Activated T-cell treated with anti-CD3 and anti-CD28 coated beads, Interleukin-2, amount 50 U/mL, for 1 hour (primary cell): ENCODE measurements around the gene AKAP13.
"Not testable (repeated sequence)": the region's sequence is repeated elsewhere in the genome, so short reads cannot be mapped to it uniquely, and the experiment has no call there.

Experiments used
- DNase-seq: peaks from one replicate; pipeline ENCODE4 v3.0.0-alpha.2; 2020

AKAP13 gene

DNA sequence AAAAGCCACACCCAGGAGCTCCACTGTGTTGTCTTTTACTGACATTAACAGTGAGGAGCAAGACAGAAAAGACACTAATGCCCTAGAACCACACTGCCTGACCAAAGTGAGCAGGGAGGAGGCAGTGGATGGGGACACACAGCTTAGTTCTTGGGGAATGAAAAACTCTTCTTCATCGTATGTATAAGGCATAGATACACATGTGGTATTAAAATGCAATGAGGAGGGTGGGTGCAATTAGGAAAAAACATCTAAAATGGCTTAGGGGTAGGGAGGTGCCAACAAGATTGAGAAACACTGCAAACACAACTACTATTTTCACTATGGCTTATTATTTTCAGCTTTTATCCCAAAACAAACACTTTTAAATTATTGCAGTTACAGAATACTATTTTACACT, 398.8 kb downstream of the AKAP13 start:
- DNase-seq: no peak

DNA sequence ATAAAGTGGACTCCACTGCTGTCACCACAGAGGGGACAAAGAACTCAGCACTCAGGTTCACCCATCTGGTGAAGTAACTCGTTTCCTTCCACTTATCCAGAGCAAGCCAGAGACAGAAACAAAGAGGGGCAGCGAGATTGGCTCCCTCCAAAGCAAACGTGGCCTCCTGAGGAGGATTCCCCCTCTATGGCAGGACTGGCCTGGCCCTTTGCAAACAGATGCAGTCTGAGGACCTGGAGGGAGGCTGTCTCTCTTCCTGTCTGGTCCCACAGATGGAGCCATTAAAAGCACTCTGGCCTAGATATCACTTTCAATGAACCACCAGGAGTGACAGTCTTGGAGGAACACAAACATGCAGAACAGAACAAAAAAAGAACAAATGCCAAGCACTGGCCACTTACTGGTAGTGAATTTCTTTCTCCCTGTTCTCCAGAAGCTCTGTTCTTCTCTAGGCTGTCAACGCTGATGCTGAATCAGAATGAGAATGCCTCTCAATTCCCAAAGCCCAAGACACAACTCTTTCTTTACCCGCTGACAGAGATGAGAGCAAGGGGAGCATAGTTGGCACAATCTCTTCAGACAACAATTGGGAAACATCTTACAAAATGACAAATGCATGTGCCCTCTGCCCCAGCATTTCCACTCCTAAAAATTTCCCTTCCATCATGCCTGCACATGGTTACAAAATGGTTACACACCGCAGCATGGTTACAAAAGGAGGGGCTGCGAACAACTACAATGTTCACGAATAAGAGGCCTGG, 400.0 kb downstream of the AKAP13 start:
- DNase-seq: no peak

DNA sequence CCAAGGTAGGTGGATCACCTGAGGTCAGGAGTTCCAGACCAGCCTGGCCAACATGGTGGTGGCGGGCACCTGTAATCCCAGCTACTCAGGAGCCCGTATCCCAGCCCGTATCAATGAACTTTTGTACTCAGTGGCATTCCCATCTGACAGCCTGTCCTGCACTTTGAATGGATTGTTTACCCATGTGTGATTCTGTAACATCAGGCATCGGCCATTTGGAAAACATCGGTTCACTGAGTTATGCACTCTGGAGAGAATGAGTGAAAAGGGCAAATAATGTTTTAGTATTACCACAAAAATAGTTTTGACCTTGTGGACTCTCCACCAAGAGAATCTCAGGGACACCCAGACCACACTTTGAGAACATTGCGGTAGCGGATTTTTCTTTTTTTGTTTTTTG, 400.7 kb downstream of the AKAP13 start:
- DNase-seq: no peak

DNA sequence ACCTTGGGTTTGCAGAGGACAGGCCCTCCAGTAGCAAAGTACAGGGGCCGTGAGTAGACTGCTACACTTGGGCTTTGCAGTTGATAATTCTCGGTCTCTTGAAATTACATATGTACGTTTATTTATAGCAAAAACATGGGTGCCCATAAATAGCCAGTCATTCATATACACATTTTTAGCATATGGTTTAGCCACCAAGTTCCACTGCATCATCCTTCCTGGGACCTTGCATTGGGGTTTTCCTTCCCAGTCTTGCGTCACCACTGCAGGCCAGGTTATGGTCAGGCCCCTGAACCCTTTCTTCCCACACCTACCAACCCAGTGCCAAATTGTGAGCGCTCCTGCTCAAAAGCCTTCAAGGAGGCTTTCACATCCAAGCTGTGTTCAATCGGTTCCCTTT, 401.7 kb downstream of the AKAP13 start:
- no peak for DNase-seq

DNA sequence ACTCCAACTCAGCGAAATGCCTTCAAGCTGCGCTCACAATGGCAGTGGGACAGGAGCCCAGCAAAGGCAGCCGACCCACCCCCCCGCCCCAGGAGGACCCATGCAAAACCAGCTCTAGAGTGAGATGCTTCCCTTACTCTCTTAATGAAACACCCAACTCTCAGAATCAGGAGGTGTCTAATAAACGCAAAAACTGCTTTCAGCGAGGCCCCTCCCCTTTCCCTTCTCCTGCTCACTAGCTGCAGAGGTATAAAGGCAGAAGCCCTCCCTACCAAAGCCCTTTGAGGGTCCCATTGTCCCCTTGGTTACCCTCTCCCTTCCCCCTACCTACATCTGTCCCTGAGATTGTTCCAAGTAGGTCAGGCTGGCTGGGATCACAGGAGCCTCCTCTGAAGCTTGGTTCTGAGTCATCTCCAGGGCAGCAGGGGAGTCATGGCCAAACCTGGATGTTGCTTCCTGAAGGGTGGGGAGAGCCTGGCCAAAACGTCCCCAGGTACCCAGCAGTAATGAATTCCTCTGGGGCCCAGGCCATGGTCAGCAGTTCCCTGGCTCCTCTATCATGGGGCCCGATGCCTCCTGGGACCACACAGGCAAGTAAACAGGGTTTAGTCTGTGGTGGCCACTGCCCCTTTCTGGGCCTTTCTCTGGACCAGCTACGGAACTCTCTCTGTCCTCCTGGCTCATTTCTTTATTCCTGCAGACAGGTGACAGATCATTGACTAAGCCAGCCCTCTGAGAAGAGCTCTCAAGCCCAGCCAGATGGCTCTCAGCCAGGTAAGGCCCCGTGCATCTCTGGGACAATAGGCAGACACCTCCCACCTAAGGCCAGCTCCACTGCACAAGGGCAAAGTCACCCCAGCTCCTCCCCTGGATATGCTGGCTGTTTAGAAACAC, 405.7 kb downstream of the AKAP13 start:
- DNase-seq: no peak

DNA sequence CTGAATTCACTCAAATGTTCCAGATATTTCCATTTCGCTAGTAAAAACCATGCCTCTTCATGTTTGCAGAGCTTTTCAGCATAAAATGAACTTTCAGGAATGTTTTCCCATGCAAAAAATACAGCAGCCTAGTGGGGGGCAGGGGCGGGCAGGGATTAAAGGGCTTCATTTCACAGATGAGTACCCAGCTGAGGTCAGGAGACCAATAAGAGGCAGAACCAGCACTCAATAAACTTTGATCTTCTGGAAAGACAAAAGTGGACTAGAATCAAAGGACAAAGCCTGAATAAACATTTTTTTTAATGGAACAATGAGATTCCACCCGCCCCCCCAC, 406.3 kb downstream of the AKAP13 start:
- DNase-seq: no peak

DNA sequence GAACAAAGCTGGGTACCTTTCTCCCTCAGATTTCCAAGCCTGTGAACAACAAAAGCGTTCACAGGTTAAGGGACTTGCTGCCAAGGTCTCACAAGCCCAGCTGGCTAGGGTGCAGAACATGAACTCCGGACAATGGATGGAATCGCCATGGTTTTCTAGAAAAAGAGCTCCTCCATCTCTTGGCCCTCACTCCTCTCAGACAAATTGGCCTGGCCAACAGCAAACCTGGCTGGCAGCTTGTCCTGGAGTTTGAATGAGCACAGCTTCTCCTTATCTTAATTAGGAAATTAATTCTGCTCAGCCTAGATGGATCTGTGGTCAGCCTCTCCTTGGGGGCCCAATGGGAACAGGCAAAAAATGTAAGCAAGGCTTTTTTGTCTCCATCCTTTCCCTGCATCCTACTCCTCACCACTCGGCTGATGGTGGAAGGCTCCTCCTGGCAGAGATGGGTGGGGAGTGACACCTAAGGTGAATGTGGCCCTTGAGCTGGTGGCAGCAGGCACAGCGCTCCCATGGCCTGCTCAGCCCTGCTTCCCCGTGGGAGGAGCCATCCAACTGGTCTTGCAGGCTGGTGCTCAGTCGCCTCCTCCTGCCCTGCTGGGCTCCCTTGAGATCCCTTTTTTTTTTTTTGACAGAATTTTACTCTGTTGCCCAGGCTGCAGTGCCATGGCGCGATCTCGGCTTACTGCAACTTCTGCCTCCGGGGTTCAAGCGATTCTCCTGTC, 408.5 kb downstream of the AKAP13 start:
- no peak for DNase-seq

DNA sequence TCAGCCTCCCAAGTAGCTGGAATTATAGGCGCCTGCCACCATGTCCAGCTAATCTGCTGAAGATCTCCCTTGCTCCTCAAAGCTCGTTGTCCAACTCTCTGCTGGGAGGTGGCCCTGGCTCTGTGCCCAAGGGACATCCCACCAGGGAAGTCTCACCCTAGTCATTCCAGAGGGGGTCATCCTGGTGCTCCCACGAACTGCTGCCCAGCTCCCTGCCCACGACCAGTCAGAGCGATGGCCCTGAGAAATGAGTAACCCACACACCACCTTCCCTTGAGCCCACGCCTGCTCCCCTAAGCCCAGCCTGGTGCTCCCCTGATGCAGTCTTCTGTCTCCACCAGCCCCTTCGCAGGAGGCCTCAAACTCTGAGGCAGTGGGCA, 409.1 kb downstream of the AKAP13 start:
- no peak for DNase-seq

DNA sequence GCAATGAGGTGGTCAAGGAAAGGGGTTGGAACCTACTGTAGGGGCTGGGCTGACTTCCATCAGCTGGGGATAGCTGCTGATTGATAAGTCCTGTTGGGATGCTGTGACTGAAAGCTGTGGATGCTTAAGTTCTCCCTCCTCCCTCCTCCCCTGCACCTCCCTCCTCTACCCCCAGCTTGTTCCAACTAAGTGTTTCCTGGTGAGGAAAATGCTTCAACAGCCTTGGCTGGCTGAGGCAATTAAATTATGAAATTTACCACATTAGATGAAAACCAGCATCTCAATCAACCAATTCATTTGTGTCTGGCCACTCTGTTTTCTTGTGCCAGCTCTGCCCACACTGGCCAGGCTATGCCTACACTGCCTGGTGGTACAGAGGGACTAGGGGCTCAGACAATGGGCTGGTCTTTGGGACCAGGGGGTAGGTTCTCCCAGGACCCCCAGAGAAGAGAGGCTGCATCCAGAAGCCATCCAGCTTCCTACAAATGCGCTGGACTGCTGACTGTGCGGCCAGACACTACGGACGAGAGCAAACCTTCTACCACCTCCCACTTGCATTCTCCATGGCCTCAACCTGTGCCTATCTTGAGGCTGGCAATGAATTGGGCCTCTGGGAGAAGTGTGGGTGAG, 411.8 kb downstream of the AKAP13 start:
- no peak for DNase-seq

DNA sequence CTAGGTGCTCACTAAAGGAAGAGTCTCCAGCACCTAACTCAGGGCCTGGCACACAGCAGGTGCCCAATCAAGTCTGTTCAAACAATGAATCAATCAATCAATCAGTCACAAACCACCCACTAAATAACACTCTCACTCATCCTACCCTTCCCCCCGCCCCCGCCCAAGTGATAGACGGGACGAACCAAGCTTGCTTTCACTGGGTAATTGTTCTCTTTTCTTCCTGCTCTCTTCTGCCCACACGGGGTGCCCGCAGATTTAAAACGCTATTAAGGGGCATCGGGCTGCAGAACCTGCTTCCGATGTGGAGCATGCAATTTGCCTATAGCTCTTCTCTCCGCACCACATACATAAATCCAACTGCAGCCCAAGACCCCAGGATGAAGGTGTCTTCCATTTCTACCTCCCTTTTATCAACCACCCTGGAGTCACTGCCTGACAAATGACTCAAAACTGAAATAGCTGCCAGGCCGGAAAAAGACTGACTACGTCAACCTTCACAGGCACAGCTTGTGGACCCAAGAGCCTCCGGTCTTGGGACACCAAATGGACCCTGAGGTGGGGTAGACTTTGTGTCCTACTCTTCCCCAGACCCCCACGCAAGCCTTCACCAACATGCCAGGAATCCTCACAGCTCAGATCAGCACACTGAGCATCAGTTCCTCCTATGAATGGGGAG, 412.6 kb downstream of the AKAP13 start:
- DNase-seq: no peak

DNA sequence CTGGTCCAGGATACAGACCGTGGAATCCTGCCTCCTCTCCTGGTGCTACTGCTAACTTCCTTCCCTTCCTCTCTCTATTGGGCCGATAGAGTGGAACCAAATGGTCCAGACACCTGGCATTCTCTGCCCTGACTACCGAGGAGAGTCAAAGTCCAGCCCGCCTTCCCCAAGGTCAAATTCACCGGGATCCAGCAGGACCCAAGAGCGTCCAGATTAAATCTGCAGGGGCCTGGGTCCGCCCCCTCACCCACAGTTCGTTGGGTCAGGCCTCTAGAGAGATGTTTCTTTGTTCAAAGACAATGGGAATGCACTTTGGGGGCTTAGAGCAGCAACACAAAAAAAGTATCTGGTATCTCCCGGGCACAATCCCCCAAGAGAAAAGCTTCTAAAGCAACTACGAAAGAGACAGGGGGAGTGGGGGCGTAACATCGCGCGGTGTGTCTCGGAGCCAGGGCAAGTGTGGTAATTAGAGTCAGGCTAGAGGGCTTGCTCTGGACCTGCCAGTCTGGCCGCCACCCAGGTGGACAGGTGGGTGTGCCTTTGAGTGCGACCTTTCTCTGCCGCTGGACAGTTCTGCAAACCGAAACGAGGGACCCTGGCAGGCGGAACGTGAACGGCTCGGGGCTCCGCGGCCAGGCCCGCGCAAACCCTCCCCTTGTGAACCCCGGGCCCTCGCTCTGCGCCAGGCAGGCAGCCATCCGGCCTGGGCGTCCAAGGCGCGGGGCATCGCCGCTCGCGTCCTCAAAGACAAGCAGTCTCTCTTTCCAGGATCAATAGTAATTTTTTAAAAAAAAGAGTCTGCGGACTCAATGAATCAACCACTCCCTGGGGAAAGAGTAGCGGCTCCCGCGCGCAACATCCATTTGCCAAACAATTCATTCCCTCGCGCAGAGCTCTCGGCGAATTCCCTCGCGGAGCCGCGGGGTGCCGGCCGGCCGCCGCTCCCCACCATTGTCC, 413.5 kb downstream of the AKAP13 start:
- DNase-seq: peak; percentile 53

DNA sequence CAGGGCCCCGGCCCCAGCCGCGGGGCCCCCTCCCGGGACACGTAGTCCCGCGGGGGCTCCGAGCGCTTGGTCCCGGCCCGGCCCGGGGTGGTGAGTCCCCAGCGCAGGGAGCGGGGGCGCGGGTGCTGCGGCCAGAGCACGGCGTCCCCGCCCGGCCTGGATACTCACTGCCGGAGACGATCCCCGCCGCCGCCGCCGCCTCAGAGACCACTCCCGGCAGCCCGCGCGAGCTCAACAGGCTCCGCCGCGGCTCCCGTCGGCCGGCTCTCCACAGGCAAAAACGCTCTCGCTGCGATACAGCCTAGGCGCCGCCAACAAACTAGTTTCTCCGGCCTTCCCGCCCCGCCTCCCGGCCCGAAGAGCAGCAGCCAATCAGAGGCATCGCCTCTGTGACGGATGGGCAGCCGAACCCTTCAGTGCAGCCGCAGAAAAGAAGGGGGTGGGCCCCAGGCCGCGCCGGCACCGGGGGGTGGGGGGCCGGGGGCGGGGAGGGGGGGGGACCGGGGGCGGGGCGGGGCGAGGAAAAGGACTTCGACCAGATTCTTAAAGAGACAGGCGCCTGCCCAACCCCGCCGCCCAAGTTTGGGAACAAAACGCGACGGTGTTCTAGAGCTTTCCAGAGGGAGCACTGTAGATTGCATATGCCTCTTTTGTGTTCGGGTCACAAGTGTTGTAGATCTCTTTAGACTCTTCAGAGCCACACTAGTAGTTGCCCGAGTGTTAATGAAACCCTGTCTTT, 414.4 kb downstream of the AKAP13 start, which contains the start of gene KLHL25:
TSS of gene KLHL25 (minus strand) at position 328 of the 739 bp plus-strand sequence. CDS start 25,115 bp downstream, outside the sequence.
- peak; percentile 90 for DNase-seq

DNA sequence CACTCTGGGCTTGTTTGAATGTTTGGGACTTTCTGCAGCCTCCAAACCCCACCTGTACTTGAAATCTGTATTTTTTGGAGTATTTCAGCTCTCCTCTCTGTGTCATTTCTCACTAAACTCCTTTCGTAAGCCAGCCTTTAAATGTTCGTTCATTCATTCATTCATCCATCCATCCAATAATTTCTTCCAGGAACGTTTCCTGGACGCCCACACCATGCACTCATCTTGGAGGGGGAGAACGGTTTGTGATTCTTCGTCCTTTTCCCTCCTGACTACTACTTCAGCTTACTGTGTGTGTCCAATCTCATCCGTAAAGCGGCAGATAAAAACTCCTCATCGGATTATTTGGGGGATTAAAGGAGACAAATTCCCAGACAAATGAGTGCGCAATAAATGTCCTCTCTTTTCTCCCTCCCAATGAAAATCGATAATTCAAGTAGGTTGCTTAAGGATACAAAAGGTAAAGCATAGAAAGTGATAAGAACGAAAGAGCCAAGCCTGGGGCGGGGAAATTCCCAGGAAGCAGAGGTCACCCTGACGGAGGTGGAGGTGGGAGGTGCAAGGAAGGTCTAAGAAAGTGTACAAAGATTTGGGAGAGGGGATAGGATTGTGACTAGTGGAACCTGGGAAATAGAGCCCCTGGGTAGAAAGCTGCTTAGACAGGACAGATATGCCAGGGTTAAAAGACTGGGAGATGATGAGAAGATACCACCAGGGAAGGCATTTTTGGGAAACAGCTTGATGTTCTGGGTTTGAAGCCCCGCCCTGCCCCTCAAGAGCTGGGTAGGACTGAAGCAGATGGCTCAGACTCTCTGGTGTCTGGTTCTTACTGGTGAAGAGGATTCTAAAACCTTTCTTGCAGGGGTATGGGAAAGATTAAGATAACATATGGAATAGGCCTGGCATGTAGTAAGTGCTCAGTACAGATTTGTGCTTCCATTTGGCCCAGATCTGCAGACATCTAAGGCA, 415.2 kb downstream of the AKAP13 start:
- DNase-seq: no peak

DNA sequence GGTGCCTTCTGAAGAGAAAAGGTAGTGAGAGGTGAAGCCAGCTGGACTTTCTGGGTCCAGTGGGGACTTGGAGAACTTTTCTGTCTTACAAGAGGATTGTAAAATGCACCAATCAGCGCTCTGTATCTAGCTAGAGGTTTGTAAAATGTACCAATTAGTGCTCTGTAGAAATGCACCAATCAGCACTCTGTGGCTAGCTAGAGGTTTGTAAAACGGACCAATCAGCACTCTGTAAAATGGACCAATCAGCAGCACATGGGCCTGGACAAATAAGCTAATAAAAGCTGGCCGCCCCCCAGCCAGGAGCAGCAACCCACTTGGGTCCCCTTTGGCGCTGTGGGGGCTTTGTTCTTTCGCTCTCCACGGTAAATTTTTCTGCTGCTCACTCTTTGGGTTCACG, 416.0 kb downstream of the AKAP13 start:
- DNase-seq: not testable (repeated sequence)
